GM10248 (cell line): ENCODE data around the gene HEY2.

ENCODE experiments used
- CTCF ChIA-PET: fragments of 300-600 bp; sonication (Branson Sonifier 250); formaldehyde crosslinking; extraction: SDS; loops from one replicate; lab custom pipeline; 2021; ENCODE audit warnings: antibody characterized with exemption; lab: Yijun Ruan, JAX
- POLR2A ChIA-PET: fragments of 350-650 bp; sonication (Branson Sonifier 250); formaldehyde crosslinking; extraction: SDS; loops from one replicate; lab custom pipeline; 2020; ENCODE audit warnings: antibody characterized with exemption; lab: Yijun Ruan, JAX
- DNase-seq: peaks from one replicate; pipeline ENCODE4 v3.0.0; 2012; ENCODE audit errors: extremely low spot score
- TF ChIP-seq, protein P1 (sequence below): IDR thresholded peaks from 2 replicates; pipeline ENCODE4 v1.5.1; 2012; ENCODE audit warnings: mild to moderate bottlenecking, low read depth; ENCODE audit errors: extremely low read depth, missing control alignments, control extremely low read depth

Gene HEY2

DNA sequence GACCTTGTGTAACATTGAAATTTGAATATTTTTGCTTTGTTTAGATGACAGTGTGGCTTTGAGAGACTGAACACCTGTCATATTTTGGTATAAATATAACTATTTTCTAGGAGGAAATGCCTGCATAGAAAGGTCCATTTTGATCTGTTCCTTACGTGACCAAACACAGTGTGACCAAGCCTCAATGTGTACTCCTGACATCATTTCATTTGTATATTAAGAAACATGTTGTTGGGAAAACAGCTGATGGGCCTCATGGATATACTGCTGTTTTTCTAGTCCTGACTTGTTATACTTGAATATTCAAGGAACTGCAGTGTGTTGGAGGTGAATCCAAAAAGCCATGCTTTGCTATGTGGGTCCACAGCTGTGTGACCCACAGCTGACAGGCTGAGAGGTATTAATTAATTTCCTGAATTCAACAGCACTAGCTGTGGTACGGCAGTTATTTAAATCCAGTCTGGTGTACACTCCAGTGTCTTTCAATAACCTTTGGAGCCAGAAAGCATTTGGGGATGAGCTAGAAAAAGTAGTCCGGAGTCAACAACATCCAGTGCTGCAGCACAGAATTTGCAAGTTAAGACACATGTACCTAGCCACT, 60.2 kb downstream of the HEY2 start:
- POLR2A ChIA-PET, result no interaction called here
- TF ChIP-seq, protein P1, sequence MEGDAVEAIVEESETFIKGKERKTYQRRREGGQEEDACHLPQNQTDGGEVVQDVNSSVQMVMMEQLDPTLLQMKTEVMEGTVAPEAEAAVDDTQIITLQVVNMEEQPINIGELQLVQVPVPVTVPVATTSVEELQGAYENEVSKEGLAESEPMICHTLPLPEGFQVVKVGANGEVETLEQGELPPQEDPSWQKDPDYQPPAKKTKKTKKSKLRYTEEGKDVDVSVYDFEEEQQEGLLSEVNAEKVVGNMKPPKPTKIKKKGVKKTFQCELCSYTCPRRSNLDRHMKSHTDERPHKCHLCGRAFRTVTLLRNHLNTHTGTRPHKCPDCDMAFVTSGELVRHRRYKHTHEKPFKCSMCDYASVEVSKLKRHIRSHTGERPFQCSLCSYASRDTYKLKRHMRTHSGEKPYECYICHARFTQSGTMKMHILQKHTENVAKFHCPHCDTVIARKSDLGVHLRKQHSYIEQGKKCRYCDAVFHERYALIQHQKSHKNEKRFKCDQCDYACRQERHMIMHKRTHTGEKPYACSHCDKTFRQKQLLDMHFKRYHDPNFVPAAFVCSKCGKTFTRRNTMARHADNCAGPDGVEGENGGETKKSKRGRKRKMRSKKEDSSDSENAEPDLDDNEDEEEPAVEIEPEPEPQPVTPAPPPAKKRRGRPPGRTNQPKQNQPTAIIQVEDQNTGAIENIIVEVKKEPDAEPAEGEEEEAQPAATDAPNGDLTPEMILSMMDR, result no peak
- no peak for DNase-seq
- CTCF ChIA-PET, result interaction anchor here (0.8 to 15.7 kb wide), 7 partner anchors 8 to 147 kb away, joined by 3 to 143 read pairs (median 6); partner anchors contain the start of genes HINT3 and NCOA7

DNA sequence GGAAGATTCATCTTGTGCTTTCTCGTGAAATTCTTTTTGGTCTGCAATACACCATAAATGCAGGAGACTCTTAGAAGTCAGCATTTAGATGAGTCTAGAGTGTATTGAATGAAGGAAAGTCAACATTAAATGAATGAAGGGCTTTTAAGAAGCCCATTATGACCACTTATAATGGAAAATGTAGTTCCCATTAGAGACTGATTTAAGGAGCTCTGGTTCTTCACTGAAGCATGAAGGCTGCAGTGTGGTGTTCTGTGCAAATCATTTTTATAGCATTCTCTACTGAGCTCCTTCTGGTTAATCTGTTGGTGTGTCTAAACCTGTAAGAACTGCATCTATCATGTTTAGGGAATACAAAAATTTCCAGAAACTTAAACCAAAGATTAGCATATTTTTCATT, 61.0 kb downstream of the HEY2 start:
- TF ChIP-seq, protein P1, result no peak
- POLR2A ChIA-PET, result no interaction called here
- CTCF ChIA-PET, result interaction anchor here (1.3 to 15.7 kb wide), 7 partner anchors 9 to 48 kb away, joined by 3 to 143 read pairs (median 6); partner anchors contain the start of gene NCOA7
- no peak for DNase-seq
